Hepatocyte (in vitro differentiated cells): ENCODE results near the gene PCDHB12.

Source experiments
- EZH2 ChIP-seq: fragments of 200-600 bp; sonication (generic); IDR thresholded peaks from 2 replicates; pipeline ENCODE4 v1.6.1; 2016; ENCODE audit warnings: antibody characterized with exemption, mild to moderate bottlenecking, borderline replicate concordance
- EZH2phosphoT487 ChIP-seq: fragments of 200-600 bp; sonication (generic); IDR thresholded peaks from one replicate; pipeline ENCODE4 v1.6.1; 2018; ENCODE audit warnings: antibody characterized with exemption, mild to moderate bottlenecking, low read depth, moderate library complexity; ENCODE audit not compliant: unreplicated experiment, severe bottlenecking
- TF ChIP-seq, protein P1 (sequence below): fragments of 200-600 bp; sonication (generic); IDR thresholded peaks from 2 replicates; pipeline ENCODE4 v1.5.1; 2016; ENCODE audit warnings: antibody characterized with exemption, mild to moderate bottlenecking; ENCODE audit not compliant: poor library complexity

DNA sequence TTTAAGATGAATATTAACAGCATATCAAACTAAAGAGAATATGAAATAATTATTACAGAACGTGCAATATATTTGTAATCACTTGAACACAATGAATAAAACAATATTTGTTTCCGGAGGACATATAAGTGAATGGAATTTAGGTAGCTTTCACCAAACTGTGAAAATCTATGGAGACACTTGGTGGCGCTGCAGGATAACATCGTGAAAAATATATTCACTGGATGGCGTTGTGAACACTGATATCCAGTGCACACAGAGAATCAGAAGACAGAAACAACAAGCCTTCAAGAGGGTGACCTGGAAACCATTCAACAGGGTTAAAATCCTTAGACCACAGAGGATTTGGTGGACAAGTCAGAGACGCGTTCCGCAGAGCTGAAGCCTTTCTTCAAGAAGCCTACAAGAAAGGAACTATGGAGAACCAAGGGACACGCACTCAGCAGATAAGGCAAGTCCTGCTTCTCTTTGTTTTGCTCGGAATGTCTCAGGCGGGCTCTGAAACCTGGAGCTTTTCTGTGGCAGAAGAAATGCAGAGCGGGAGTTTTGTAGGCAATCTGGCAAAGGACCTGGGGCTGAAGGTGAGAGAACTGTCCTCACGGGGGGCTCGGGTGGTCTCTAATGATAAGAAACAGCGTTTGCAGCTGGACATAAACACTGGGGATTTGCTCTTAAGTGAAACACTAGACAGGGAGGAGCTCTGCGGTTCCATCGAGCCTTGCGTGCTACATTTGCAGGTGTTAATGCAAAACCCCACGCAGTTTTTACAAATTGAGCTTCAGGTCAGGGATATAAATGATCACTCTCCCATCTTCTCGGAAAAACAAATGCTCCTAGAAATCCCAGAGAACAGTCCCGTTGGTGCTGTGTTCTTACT, 8.9 kb upstream of the PCDHB12 start, which contains the start of gene PCDHB11:
- TF ChIP-seq, protein P1, sequence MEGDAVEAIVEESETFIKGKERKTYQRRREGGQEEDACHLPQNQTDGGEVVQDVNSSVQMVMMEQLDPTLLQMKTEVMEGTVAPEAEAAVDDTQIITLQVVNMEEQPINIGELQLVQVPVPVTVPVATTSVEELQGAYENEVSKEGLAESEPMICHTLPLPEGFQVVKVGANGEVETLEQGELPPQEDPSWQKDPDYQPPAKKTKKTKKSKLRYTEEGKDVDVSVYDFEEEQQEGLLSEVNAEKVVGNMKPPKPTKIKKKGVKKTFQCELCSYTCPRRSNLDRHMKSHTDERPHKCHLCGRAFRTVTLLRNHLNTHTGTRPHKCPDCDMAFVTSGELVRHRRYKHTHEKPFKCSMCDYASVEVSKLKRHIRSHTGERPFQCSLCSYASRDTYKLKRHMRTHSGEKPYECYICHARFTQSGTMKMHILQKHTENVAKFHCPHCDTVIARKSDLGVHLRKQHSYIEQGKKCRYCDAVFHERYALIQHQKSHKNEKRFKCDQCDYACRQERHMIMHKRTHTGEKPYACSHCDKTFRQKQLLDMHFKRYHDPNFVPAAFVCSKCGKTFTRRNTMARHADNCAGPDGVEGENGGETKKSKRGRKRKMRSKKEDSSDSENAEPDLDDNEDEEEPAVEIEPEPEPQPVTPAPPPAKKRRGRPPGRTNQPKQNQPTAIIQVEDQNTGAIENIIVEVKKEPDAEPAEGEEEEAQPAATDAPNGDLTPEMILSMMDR: peak; percentile 16
- TF ChIP-seq EZH2: no peak
- TF ChIP-seq EZH2phosphoT487: no peak
